ENCODE measurements around the gene NT5DC4. TPM values are rescaled to one million over a fixed set of nuclear protein-coding genes. Genes with fewer than 3 reads are reported as not detected.

NT5DC4 gene
- total and polyA plus RNA-seq, 2 of the 4 experiments (the other 2 are of a cell fraction), result not detected

GRCh38 chr2:112709703-112710102 is 11.1 kb upstream of the NT5DC4 start:
- no peak overlapping the region for H2AK9ac ChIP-seq (replicated peaks; ENCODE audit: low read depth, low read length, poor library complexity)
- H4K8ac ChIP-seq (ENCODE audit: low read depth in 2 of 2, low read length in 2 of 2), result no peak overlapping the region
- no peak overlapping the region for H3K14ac ChIP-seq (replicated peaks; ENCODE audit: low read depth, low read length)
- no peaks in the 10 kb centered on the region for H3K9me3 ChIP-seq (ENCODE audit: control insufficient read depth, insufficient read depth, low read length)
- ChIA-PET POLR2A (ENCODE audit: unreplicated experiment) (no interaction called here), CTCF (interaction anchor here (0.6 kb wide), 1 partner anchor 17 kb away, joined by 5 read pairs; no protein-coding TSS in a partner anchor)
- H3K4me3 ChIP-seq (ENCODE audit: insufficient read depth, low read depth, low read length), result no peak overlapping the region
- ATAC-seq (ENCODE audit: low read depth) (no peak), DNase-seq (no peak)
- H3K9ac ChIP-seq (ENCODE audit: low read depth, low read length), result no peak overlapping the region
- BruUV-seq (replicated peaks), result no TSS peak
- TF ChIP-seq ELK1 (IDR thresholded peaks at IDR 0.05; ENCODE audit: borderline replicate concordance, low read depth, low read length), result no peak
- dilution Hi-C loops (cut with HindIII; ENCODE audit: low sequenced_read_pairs, unreplicated experiment), result no loop called here
- H3K79me1 ChIP-seq (ENCODE audit: low read depth in 1 of 2, low read length in 2 of 2), result no peaks in the 10 kb centered on the region
- H3K36me3 ChIP-seq (ENCODE audit: control insufficient read depth, insufficient read depth, low read length), result no peaks in the 10 kb centered on the region
- no peak overlapping the region for H3K56ac ChIP-seq (ENCODE audit: extremely low read depth, insufficient read depth, low read length)
- H2BK5ac ChIP-seq (ENCODE audit: low read depth, low read length, poor library complexity, severe bottlenecking), result no peak overlapping the region
- no peaks in the 10 kb centered on the region for H4K20me1 ChIP-seq (ENCODE audit: insufficient read depth, low read length)
- no peak overlapping the region for H2AFZ ChIP-seq (replicated peaks; ENCODE audit: low read length, poor library complexity)
- in situ Hi-C loops (cut with MboI; ENCODE audit: low sequenced_read_pairs), result no loop called here
- no peak overlapping the region for H2BK120ac ChIP-seq (ENCODE audit: low read depth, low read length)
- 100% methylated on average over 2 of the region's 6 CpGs; no CpG with 5 or more reads in 1 of the 2 experiments for WGBS, 2 experiments (ENCODE audit: extremely low coverage in 2 of 2, insufficient read length in 1 of 2)
- peaks cover 4% of the 10 kb centered on the region for H3K9me1 ChIP-seq (ENCODE audit: insufficient read depth, low read length)
- H3K4me1 ChIP-seq (ENCODE audit: control insufficient read depth, insufficient read depth, low read length), result peaks cover 12% of the 10 kb centered on the region
- intact Hi-C loops (cut with micrococcal nuclease), result no loop called here
- H3K4ac ChIP-seq (ENCODE audit: low read depth, low read length), result no peak overlapping the region
- H3K27me3 ChIP-seq (ENCODE audit: control insufficient read depth, insufficient read depth, low read length), result peaks cover 3% of the 10 kb centered on the region; the same call in 1 of the 2 replicates
- no peak overlapping the region for H3K23ac ChIP-seq (ENCODE audit: low read depth, low read length)
- no peak overlapping the region for H2BK20ac ChIP-seq (ENCODE audit: low read depth, low read length)
- no peak overlapping the region for H4K91ac ChIP-seq (ENCODE audit: insufficient read depth, low read depth, low read length)
- no peak overlapping the region for H3K27ac ChIP-seq (ENCODE audit: insufficient read depth, low read length)
- no peak overlapping the region for H3K18ac ChIP-seq (ENCODE audit: low read depth, low read length)
- no peak overlapping the region for H2BK15ac ChIP-seq (ENCODE audit: low read depth, low read length)
- peak overlapping the region; percentile 27; the same call in 1 of the 2 replicates for H2AK5ac ChIP-seq (ENCODE audit: low read depth, low read length)
- no peak overlapping the region for H4K5ac ChIP-seq (ENCODE audit: low read depth, low read length)
- no peak overlapping the region for H3K4me2 ChIP-seq (ENCODE audit: low read depth, low read length)

All from IMR-90 (cell line).